Limb (tissue), 2 donors: Measurements from ENCODE around the gene SSC5D.

Experiments used
- DNase-seq, 2 donors: peaks; one replicate each; pipeline ENCODE4 v3.0.0-alpha.2; 2016; ENCODE audit errors: extremely low spot score in 2 of 2

SSC5D gene

DNA sequence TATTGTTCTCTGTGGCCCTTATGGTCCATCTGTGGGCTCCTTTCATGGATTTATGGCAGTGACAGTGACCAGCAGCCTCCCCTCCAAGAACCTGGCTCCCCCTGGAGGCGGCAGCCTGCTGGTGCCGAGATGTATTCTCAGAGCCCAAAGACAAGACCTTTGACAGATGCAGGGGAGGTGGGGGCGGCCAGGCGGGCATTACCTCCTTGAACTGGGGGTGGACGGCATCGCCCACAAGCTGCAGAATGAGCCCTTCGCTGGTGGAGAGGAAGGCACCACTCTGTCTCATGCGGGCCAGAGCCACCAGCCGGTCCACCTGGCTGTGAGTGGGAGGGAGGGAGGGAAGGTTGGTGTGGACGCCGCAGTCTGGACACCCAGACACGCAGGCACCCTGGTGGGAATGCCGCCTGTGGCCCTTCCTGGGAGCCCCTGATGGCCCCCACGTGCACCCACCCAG, 33.4 kb upstream of the SSC5D start:
- no peak for DNase-seq

DNA sequence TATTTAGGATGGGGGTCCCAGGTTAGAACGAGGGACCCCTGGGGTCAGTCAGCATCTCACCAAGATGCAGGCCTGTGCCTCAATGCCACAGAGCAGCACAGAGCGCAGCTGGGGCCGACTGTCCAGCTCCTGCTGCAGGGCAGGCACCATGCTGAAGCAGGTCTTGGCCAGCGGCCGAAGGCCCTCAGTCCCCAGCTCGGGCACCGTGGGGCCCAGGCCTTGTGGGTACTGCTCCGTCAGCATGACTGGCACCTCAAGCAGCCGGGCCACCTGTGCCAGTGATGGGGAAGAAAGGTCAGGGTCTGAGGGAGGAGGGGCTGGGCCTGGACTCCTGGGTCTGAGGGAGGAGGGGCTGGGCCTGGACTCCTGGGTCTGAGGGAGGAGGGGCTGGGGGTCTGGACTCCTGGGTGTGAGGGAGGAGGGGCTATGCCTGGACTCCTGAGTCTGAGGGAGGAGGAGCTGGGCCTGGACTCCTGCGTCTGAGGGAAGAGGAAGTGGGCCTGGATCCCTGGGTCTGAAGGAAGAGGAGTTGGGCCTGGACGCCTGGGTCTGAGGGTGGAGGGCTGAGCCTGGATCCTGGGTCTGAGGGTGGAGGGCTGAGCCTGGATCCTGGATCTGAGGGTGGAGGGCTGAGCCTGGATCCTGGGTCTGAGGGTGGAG, 32.5 kb upstream of the SSC5D start:
- no peak for DNase-seq

DNA sequence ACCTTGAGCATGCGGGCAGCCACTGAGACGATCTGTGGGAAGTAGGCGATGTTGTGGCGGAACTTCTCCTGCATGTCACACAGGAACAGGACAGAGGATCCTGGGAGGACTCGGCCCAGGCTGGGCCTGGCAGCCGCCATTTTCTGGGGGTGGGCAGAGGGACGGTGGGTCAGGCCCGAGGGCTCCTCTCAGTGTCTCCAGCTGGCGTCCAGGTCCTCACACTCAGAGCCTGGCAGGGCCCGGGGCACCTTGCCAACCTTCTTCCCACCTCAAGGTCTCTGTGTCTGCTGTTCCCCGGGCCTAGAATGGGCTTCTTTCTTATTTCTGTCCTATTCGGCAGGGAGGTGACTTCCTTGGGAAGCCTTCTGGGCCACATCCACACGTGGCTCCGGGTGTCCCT, 31.9 kb upstream of the SSC5D start:
- no peak for DNase-seq

DNA sequence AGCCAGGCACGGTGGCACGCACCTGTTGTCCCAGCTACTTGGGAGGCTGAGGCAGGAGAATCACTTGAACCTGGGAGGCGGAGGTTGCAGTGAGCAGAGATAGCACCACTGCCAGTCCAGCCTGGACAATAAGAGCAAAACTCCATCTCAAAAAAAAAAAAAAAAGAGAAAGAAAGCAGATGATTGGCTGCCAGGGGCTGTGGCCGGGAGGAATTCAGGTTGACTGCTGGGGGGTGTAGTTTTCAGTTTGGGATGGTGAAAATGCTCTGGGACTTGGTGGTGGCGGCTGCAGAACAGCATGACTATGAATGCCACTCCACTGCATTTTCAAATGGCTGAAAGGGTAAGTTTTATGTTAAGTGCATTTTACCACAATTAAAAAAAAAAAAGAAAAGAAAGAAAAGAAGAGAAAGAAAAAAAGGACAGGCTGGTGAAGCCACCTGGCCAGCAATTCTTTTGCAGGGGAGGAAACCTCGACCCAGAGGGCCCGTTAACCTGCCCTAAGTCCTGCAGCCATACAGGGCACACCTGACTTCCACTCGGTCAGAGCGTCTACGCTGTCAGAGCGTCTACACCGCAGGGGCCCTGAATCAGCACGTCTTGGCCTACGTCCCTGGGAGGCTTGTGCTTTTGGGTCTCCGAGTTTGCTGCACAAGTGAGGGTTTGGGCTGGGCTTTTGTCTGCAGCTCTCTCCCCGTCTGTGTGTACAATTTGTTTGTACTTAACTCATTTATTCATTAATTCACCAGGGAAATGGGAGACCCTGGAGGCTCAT, 30.4 kb upstream of the SSC5D start:
- DNase-seq, result no peak

DNA sequence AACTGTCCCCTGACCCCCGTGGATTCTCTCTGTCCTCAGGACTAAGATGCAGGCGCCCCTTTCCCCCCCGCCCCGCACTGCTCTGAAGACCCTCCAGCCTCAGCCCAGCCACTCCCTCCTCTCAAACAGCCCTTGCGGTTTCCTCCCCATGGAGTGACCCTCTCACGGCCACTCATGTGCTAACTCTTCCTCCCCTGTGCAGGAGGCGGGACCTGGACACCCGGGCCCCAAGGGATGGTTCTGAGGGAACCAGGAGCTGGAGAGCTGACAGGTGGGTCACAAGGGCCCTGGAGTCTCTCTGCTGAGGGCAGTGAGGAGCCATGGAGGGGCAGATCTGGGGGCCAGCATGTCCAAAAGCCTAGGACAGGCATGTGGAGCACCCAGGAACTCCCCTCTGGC, 28.7 kb upstream of the SSC5D start:
- no peak for DNase-seq

DNA sequence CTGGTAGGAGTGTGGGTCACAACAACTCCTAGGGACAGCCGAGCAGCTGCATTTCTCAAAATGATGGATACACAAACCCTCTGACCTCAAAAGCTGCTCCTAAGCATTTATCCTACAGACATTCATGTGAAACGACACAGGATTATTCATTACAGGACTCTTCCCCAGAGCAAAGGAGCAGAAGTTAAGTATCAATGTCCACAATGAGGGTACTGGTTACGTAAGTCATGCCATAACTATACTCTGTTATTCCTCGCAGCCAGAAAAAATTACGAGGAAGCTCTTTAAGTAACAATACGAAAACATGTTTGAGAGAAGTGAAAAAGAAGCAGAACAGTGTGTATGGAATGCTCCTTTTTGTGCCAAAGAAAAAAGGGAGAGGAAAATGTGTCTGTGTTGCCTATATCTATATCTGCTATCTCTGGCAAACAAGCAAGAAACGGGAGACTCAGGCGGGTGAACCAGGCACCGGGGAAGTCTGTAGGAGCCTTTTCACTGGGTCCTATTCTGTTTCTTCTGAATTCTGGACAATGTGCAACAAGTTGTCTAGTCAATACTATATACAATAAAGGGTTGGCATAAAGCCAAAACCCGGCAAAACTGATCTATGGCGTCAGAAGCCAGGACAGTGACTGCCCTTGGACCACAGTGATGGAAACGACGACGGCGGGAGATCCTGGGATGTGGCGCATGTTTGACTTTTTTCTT, 28.1 kb upstream of the SSC5D start:
- no peak for DNase-seq

DNA sequence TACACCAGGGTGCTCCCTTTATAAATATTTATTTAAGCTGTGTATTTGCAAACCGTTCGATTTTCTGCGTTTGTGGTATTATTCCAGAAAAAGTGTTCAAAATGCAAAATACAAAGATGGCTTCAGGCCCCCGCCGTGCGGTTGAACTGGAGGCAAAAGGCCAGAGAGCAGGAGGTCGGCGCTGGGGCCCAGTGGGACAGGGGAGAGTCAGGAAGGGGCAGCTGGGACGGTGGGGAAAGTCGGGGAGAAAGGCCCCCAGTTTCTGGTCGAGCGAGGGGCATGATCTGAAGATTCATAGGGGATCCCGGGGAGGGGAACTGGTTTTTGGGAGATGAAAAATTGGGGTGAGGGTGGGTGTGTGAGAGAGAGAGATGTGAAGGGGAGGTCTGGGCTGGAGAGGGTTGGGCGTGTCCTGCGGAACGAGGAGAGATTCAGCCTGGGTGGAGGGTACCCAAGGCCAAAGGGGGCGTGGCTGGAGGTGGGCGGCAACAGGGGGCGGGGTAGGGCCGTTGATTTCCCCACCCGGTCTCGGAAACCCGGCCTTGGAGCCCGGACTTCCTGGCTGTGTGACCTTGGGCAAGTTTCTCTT, 27.5 kb upstream of the SSC5D start:
- DNase-seq, result peak; percentile 72 to 85

DNA sequence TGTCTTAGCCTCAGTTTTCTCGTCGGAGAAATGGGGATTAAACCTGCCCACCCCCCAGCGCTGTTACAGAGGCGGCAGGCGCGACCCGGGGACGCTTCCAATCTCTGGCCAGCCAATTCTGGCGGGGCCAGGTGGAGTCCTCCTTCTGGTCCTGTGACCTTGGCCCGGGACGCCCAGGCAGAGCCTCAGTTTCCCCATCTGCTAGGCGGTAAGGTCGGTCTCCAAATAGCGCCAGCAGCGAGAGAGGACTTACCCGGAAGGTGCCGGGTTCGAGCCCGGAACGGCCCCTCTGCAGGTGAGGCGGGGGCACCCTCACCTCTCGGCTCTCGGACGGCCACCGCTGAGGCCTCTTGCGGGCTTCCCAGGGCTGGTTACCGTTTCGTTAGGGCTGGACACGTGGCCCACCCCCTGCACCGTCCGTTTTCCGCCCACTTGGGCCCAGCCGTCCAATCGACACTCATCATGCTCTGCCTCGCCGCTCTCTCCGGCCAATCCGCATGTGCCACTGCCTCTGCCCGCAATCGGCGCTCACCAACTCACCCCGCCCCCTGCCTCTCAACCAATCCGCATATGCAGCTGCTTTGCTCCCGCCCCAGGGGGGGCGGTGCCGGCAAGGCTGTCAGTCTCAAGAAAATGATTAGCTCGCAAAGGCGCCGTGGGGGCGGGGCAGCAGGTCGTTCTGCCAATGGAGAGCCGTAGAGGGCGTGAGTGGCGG, 26.8 kb upstream of the SSC5D start, which contains the start of gene ISOC2:
Gene ISOC2 (minus strand): TSS at position 384 of the 715 bp plus-strand sequence. CDS start 5,156 bp downstream, outside the sequence.
- peak; percentile 99 to 100 for DNase-seq

DNA sequence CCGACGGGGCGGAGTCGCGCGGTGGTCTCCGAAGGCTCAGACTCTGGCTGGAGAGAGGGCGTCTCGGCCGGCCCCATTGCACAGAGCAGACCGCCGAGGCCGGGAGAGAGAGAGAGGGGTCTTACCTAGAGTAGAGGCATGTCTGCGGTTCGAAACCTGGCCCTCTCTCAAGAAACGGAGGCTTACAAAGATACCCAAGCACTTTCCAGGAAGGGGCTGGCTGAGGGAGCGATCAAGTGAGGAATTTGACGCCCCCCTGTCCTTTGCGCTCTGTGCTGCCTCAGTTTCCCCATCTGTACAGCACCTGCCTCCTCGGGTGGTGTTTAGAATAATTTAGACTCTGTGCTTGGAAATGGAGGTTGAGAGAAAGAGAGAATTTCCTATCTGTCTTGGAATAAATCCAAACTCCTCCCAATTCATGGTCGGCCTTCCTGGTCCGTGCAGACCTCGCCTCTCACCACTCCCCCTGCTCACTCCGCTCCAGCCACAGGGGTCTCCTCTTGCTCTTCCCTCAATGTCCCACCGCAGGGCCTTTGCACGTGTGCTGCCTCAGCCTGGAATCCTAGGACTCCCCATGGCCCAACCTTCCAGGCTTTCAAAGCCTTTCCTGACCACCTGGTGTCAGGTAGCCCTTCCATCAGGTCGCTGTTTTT, 26.1 kb upstream of the SSC5D start:
- DNase-seq, result no peak

DNA sequence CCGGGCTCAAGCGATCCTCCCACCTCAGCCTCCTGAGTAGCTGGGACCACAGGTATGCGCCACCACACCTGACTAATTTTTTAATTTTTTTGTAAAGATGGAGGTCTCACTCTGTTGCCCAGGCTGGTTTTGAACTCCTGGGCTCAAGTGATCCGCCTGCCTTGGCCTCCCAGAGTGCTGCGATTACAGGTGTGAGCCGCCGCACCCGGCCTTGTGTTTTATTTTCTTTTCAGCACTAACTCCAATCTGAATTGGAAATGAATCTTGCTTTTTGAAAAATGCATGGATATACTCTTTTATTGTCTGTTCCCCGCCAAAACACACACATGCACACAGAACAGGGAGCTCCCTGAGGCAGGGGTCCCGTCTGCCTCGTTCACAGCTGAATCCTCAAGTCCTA, 25.5 kb upstream of the SSC5D start:
- no peak for DNase-seq

DNA sequence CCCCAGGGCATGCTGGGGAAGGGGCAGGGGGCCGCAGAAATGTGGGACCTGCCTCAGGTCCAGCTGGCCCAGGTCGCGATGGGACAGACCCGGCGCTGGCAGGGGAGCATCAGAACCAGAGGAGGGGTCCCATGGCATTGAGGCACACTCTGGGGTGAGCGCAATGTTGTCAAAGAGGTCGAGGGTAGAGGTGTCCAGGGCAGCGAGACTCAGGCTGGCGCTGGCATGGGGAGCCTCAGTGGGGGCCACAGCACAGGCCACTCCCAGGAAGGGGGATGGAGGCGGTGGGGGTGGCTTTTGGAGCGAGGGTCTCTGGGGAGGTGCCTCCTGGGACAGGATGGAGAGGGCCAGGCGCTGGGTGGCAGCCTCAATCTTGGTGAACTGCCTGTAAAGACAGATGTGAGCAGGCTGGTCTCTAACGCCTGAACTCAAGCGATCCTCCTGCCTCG, 24.6 kb upstream of the SSC5D start:
- no peak for DNase-seq

DNA sequence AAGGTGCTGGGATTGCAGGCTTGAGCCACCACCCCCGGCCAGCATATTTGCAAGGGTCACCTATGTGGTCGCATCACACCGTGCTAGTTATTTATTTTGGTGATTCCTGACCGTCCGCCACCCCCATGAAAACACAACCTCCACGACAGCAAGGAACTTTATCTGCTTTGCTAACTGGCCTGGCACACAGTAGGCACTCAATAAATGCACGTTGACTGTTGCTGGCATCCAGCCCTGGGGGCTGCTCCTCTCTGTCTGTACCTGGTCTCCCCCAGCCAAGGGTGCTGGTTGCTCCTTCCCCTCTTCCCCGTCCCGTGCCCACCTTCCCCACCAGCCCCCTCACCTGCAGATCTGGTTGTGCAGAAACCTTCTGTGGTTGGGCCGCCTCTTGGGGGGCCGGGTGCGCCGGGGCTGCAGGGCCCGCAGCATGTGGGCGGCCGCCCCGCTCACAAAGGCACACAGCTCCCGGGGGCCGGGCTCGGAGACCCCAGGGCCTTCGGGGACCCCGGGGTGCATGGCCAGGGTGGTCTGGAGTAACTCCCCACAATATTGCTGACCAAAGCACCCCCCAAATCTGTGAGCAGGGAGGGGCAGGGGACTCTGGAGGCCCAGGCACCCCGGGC, 24.1 kb upstream of the SSC5D start:
- peak in 1 of 2 donors; percentile 29 for DNase-seq

DNA sequence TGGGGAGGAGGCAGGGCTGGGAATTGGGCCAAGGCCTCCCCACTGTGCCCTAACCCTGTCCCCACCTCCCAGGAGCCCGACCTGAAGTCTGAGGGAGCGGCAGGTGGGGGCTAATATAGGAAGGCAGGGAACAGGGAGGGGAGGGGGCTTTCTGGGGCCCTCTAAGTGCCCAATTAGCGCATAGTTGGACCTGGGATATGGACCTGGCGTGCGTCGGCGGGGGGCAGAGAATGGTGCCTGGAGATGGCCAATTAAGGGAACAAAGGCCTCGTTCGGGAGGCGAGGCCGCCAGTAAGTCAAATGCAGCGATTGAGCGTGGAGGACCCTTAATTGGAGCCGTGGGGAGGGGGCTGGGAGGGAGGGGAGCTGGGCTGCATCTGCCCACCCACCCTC, 23.6 kb upstream of the SSC5D start, which contains the start of gene C19orf85:
Gene C19orf85 (minus strand): TSS at position 90 of the 393 bp plus-strand sequence. CDS start 197 bp downstream, outside the sequence.
- DNase-seq, result peak in 1 of 2 donors; percentile 26

DNA sequence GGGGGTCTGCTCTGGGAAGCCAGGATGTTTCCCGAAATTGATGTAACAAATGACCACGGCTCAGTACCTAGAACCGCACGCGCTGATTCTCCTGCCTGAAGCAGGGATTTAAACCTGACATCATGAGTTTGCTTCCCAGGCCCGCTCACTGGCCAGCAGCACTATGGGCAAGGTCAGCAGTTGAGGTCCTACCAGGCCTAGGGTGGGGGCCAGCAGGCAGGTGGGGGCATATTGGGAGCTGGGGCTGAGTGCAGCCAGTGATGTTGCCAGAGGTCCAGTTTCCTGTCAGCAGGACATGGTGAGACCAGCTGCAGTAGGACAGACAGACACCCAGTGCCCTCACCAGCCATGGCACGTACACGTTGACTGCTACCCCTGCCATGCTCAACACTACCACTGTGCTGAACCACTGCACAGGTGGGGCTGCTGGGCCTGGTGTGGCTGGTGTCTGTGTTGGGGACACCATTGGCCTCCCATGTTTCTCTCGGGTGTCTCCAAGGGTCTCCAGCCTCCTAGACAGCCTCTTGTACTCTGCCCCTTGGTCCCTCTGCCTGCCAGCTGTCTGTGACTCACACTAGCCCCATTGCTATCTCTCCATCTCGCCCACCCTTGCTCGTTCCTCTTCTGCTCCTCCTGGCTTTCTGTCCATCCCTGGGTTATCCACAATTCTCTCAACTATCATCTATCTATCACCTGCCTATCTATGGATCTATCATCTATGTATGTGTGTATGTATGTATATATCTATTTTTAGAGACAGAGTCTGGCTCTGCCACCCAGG, 22.6 kb upstream of the SSC5D start:
- DNase-seq, result no peak

DNA sequence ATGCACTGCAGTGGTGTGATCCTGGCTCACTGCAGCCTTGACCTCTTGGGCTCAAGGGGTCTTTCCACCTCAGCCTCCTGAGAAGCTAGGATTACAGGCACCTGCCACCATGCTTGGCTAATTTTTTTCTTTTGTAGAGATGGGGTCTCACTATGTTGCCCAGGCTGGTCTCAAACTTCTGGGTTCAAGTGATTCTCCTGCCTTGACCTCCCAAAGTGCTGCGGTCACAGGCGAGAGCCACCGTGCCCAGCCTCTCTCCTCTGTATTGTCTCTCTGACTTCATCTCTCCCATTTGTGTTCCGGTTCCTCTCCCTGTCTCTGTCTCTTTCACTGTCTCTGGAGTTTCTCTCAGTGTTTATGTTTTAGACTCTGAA, 22.0 kb upstream of the SSC5D start:
- no peak for DNase-seq

DNA sequence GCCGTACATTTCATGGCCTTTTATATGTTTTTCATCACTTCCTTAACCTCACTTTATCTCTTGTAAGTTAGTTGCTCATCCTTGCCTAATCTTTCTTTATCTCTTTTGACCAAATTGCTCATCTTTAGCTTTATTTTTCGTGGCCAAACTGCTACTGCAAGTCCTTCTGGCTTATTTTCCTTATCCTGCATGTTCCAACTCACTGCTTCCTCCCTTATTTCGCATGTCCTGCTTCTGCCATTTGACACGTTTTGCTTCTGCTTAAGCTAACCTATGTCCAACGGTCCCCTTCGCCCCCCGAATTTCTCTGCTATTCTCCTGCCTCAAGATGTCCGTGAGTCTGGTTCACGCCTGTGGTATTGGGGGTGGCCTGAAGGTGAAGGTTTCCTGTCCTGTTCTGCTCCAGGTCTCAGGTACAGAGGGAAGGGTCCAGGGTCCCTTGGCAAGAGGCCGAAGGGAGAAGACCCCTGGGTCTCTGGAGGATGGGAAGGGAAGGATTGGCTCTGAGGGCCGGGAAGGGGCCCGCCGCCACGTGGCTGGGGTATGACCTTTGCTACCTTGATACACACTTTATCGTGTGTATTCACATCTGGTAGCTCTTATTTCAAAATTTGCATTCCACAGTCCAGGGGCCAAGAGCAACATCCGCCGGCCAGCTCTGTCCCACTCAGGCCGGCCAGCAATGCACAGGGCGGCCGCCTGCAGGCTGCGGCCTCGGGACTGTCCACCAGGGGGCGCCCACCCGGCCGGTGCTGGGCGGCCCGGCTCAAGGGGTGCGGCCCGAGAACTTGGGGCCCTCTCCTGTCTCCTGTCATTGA, 20.8 kb upstream of the SSC5D start:
- DNase-seq, result peak; percentile 46 to 80

DNA sequence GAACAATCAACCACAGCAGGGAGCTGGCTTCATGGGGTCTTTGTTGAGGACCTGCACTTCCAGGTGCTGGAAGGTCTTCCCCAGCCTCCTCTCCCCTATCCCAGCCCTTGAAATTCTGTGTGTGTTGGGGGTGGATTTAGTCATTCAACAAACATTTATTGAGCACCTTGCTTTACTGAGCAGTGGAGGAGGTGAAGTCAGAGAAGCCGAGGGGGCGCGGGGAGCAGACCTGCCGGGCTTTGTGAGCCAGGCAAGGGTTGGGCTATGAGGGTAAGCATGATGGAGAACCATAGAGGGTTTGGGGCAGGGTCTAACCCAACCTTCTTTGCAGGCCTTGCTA, 20.2 kb upstream of the SSC5D start:
- no peak for DNase-seq

DNA sequence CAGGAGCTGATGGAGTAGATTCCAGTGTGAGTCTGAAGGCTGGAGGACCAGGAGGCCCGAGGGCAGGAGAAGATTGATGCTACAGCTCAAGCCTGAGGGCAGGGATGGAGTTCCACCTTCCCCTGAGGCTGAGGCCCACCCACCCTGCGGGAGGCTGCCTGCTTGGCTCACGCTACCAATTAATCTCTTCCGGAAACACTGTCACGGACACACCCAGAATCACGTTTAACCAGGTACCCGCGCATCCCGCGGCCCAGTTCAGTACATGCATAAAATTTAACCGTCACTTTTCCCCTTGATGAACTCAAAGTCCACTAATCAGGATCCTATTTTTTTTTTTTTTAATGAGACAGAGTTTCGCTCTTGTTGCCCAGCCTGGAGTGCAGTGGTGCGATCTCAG, 17.0 kb upstream of the SSC5D start:
- no peak for DNase-seq

DNA sequence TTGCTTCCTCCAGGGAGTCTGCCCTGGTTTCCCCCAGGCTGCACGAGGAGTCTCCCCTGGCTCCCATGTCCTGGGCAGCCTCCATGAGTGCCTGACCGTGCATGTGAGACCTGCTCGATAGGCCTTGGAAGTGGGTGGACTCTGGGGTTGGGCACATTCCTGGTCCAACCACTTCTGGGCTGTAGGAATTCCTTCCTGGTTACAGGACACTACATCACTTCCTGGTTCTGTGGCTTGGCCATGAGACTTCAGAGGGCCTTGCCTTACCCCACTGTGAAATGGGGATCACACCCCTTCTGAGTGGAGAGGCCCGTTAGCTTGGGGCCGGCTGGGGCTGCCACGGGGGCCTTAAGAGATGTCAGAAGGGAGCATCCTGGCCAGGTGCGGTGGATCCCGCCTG, 15.8 kb upstream of the SSC5D start:
- DNase-seq, result no peak
